C4-2B (cell line): Measurements from ENCODE around the gene CDK17.

Experiments
- H3K27ac ChIP-seq: fragments of 450-650 bp; 2 replicates; pipeline ENCODE4 v1.5.1; 2017
- ZFX ChIP-seq: fragments of 450-650 bp; IDR thresholded peaks from 2 replicates; pipeline ENCODE4 v1.6.1; 2017
- TF ChIP-seq, protein P1 (sequence below): fragments of 450-650 bp; conservative IDR thresholded peaks from 2 replicates; pipeline ENCODE4 v1.5.1; 2017; ENCODE audit warnings: mild to moderate bottlenecking

Gene CDK17

DNA sequence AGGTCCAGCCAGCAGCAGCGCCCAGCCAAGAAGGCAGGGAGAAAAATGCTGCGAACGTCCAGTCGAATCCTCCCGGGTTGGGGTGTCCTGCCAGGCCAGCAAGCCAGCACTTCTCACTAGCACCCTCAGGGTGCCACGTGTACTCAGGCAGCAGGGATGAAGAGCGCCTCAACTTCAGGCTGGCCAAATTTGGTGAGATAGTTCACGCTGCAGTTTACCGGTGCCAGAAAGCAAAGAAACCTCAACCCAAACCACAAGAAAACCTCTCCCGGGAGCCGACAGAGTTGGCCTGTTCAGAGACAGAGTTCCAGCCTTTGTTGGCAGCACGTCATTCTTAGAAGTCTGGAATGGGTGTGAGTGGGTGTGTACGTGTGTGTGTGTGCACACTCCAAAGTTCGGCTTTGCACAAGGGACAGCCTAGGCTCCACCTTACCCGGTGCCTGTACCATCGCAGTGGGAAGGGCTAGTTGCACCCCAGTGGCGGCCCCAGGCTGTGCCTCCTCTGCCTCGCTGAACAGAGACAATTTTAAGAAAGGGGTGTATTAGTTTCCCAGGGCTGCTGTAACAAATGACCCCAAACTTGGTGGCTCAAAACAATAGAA lies 163.9 kb downstream of the CDK17 start:
- TF ChIP-seq, protein P1, sequence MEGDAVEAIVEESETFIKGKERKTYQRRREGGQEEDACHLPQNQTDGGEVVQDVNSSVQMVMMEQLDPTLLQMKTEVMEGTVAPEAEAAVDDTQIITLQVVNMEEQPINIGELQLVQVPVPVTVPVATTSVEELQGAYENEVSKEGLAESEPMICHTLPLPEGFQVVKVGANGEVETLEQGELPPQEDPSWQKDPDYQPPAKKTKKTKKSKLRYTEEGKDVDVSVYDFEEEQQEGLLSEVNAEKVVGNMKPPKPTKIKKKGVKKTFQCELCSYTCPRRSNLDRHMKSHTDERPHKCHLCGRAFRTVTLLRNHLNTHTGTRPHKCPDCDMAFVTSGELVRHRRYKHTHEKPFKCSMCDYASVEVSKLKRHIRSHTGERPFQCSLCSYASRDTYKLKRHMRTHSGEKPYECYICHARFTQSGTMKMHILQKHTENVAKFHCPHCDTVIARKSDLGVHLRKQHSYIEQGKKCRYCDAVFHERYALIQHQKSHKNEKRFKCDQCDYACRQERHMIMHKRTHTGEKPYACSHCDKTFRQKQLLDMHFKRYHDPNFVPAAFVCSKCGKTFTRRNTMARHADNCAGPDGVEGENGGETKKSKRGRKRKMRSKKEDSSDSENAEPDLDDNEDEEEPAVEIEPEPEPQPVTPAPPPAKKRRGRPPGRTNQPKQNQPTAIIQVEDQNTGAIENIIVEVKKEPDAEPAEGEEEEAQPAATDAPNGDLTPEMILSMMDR: no peak
- TF ChIP-seq ZFX: no peak
- no peak overlapping the region for H3K27ac ChIP-seq

DNA sequence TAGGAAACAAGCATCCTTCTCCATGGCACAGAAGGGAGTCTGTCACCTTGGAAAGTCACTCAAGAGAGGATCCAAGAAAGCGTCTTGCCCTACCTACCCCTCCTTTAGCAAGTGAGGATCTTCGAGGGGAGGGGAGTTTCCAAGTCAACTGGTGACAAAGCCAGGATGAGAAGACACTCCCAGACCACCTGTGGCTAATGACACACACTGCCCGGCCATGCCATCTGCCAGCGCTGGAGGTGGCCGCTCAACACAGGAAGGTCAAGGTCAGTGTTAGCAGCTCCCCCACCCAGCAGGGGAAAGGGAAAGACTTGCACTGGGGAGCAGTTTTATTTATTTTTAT lies 164.8 kb downstream of the CDK17 start:
- no peak for TF ChIP-seq ZFX
- TF ChIP-seq, protein P1: no peak
- no peak overlapping the region for H3K27ac ChIP-seq

DNA sequence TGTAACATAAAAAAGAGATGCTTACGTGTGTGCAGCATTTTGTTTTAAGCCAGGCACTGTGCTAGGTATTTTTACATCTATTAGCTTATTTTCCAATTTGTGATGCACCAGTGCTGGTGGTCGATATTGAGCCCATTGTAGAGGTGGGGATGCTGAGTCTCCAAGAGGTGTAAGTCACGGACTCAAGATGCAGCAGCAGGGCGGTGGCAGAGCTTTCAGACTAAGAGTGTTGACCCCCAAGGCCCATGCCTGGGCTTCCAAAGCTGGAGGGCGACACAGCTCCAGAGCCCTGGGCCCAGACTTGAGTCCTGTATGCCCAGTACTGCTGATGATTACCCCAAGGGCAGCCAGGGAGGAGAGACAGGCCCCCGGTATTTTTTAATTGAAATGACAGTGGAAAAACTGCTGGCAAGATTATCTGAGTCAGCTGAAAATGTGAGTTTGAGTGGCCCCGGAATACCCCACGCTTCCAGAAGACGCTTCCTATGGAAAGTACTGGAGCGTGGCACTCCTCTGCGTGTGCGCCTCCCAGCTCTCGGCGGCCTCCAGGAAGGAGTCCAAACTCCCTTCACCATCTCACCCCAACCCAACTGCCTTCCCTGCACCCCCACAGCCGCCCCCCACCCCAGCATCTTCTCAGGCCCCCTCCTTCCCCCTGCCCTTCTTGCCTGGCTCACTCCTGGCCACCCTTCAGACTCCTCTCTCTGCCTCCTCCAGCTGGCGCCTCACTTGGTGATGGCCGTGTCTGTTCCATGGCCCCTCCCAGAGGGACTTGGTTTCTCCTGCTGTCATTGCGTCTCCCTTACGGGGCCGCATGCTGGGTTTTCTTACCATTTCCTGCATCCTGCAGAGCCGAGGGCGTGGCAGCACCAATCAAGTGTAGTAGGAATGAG lies 165.4 kb downstream of the CDK17 start:
- no peak for TF ChIP-seq ZFX
- TF ChIP-seq, protein P1: no peak
- H3K27ac ChIP-seq: no peak overlapping the region

DNA sequence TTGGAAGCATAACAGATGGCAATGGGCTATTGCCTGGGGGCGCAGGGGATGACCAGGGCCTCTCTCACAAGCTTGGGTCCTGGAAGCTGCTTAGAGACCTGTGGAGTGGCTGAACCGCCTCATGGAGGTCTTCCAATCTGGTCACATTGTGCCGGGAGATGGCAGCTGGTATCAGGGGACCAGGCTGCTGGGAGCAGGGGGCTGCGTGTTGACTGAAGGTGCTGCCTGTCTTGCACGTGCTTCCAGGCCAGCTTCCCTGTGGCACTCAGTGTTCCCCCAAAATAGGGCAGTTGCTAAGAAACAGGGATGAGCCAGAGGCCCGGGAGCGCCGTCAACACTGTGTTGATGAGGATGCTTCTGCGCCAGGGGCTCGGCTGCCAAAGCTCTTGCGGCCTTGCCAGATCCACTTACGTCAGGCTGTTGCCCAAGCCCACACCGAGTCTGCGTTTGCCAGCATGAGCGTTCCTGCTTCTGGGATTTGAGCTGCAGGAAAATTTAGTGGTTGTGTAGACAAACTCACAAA lies 166.2 kb downstream of the CDK17 start:
- TF ChIP-seq, protein P1: no peak
- TF ChIP-seq ZFX: no peak
- H3K27ac ChIP-seq: no peak overlapping the region

DNA sequence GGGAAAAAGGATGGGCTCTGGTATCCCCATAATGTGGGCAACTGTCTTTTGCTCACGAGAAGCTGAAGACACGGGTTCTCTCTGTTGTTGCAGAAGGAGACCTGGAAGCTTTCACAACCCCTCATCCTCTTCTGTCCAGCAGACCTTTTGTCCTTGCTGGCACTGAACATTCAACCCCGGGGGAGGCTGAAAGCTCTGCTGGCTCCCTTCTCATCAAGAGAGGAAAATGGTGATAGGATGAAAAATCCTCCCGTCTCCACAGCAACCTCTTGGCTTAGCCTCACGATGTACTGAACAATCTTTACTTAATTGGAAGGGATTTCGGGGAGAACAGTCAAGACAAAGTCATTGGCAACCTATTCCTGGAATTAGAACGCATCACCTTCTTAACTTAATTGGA lies 167.1 kb downstream of the CDK17 start:
- TF ChIP-seq ZFX: no peak
- TF ChIP-seq, protein P1: no peak
- no peak overlapping the region for H3K27ac ChIP-seq

DNA sequence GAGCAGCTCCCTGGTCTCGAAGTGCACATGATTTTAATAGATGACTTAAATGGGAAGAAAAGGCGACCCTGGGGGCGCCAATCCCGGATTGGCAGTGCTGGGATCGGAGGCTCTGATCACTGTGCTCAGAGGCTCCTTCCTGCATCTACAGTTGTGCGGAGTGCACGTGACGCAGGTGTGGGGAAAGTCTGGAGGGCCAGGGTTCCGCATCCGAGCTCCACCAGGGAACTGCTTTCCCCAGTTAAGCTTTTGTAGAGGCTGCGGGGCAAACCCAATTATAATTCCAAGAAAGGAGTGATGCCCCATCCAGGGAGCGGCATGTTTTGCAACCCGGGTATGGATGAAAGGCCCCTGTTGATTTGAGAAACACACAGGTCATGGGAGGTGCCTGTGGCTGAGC lies 169.6 kb downstream of the CDK17 start:
- no peak overlapping the region for H3K27ac ChIP-seq
- TF ChIP-seq, protein P1: no peak
- TF ChIP-seq ZFX: no peak

DNA sequence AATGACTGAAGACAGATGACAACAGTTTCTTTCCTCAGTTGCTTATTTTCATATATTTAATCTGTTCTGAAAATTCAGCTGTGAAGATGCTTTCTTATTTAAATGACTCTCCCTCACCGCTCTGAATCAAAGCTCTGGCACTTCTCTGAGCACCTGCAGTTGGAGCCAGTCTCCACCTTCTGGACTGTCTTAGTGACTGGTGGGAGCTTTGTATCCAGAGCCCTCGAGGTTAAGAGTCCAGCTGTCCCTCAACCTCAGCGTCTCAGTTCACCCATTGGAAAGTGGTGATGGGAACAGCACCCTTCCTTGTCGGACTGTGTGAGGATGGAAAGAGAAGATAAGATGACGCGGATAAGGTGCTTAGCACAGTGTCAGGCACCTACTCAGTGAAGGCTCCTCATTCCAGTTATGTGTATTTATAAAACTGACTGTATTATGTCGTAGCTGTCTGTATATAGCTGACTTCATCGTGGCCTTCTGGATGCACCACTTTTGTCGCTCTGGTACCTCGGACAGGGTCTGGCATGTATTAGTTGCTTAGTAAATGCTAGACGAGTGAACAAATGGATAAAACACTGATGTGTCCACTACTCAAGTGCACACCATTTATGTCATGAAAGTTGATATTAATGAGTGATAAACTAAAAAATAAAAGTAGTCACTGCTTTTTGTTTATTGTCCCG lies 171.5 kb downstream of the CDK17 start:
- TF ChIP-seq, protein P1: no peak
- TF ChIP-seq ZFX: no peak
- H3K27ac ChIP-seq: no peak overlapping the region
